Measurements from ENCODE around the gene BMPER.

DNA sequence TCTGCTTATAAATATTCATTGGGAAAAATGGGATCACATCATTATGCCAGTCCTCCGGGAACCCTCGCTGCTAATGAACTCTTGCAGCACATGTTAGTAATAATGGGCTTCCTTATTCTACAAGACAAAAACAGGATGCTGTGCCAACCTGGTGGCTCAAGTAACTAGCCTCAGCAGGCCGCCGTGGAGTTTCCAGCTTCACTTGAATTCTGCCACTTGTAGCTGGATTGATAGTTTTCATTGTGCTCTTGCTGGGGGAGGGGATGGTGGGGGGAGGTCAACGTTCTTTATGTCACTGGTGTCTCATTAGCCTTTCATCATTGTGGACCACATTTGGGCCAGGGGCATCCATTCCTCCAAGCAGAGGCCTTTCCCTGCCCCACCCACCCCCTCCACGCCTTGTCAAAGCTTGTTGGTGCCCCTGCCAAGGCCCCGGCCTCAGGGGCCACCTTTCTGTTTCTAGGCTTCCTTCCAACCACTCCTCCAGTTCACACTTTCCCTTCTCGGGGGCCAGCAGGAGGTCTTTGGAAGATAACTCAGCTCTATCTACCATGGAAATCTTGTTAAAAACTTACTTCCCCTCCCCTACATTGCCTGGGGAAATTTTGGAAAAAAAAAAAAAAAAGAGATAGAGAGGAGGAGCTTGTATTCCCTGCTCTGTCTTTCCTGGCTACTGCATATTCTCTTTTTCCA, 153.9 kb downstream of the BMPER start:
- TF ChIP-seq CTCF (conservative IDR thresholded peaks at IDR 0.05 in 1 of 2, IDR thresholded peaks at IDR 0.05 in 1 of 2; ENCODE audit: low read depth in 1 of 2, low read length in 2 of 2): no peak
- TF ChIP-seq EZH2 (IDR thresholded peaks at IDR 0.05; ENCODE audit: low read length, missing control alignments): no peak
